Muscle layer of colon (tissue), 2 donors: ENCODE measurements around the gene OR5M10.
"Not testable (repeated sequence)": the region's sequence is repeated elsewhere in the genome, so short reads cannot be mapped to it uniquely, and the experiment has no call there.

Source experiments
- H3K27ac ChIP-seq: one replicate; pipeline ENCODE4 v1.7.0; 2013; ENCODE audit warnings: low read depth, mild to moderate bottlenecking, low read length, moderate library complexity
- H3K27me3 ChIP-seq, 2 donors: one replicate each; pipeline ENCODE4 v1.7.0; 2013; ENCODE audit warnings: low read length in 2 of 2, mild to moderate bottlenecking in 2 of 2; ENCODE audit not compliant: insufficient read depth in 2 of 2, control insufficient read depth in 1 of 2
- H3K36me3 ChIP-seq: one replicate; pipeline ENCODE4 v1.7.0; 2013; ENCODE audit warnings: mild to moderate bottlenecking, low read length; ENCODE audit not compliant: insufficient read depth
- H3K4me1 ChIP-seq: one replicate; pipeline ENCODE4 v1.7.0; 2013; ENCODE audit warnings: mild to moderate bottlenecking, low read length; ENCODE audit not compliant: insufficient read depth
- H3K4me3 ChIP-seq, 2 donors: one replicate each; pipeline ENCODE4 v1.7.0; 2013; ENCODE audit warnings: low read length in 2 of 2, low read depth in 1 of 2, mild to moderate bottlenecking in 1 of 2, moderate library complexity in 1 of 2
- H3K9ac ChIP-seq: one replicate; pipeline ENCODE4 v1.7.0; 2013; ENCODE audit warnings: low read length
- H3K9me3 ChIP-seq: one replicate; pipeline ENCODE4 v1.7.0; 2013; ENCODE audit warnings: mild to moderate bottlenecking, low read length
- donor health status: abdominal sarcoma.
- donor health status: Adenocarcinoma of cecum.

Gene OR5M10

GRCh38 chr11:56577621-56578020 is at the start of gene OR5M10:
TSS of gene OR5M10 (minus strand) at chr11:56577721. CDS start at chr11:56577721, 0 bp downstream.
- no peak within 1 kb of the TSS for H3K9ac ChIP-seq
- no peak within 1 kb of the TSS for H3K27ac ChIP-seq
- no peaks in the 10 kb centered on the region for H3K9me3 ChIP-seq
- no peaks in the 10 kb centered on the region for H3K4me1 ChIP-seq
- no peaks in the 10 kb centered on the region for H3K36me3 ChIP-seq
- no peak within 1 kb of the TSS for H3K4me3 ChIP-seq
- no peaks in the 10 kb centered on the region for H3K27me3 ChIP-seq

GRCh38 chr11:56625946-56626345 is 48.4 kb upstream of the OR5M10 start:
- H3K27ac ChIP-seq, result no peak overlapping the region
- H3K36me3 ChIP-seq, result no peaks in the 10 kb centered on the region
- no peak overlapping the region for H3K4me3 ChIP-seq
- H3K9me3 ChIP-seq, result no peaks in the 10 kb centered on the region
- no peak overlapping the region for H3K9ac ChIP-seq
- no peaks in the 10 kb centered on the region for H3K27me3 ChIP-seq
- no peaks in the 10 kb centered on the region for H3K4me1 ChIP-seq

GRCh38 chr11:56624661-56625110 is 47.2 kb upstream of the OR5M10 start:
- no peak overlapping the region for H3K9ac ChIP-seq
- no peaks in the 10 kb centered on the region for H3K4me1 ChIP-seq
- H3K9me3 ChIP-seq, result no peaks in the 10 kb centered on the region
- H3K27me3 ChIP-seq, result no peaks in the 10 kb centered on the region
- H3K4me3 ChIP-seq, result no peak overlapping the region
- H3K27ac ChIP-seq, result no peak overlapping the region
- no peaks in the 10 kb centered on the region for H3K36me3 ChIP-seq

- no peaks in the 10 kb centered on the region for H3K9me3 ChIP-seq
- no peaks in the 10 kb centered on the region for H3K4me1 ChIP-seq
- H3K36me3 ChIP-seq, result no peaks in the 10 kb centered on the region
- no peak overlapping the region for H3K9ac ChIP-seq
- no peaks in the 10 kb centered on the region for H3K27me3 ChIP-seq
- no peak overlapping the region for H3K4me3 ChIP-seq
- no peak overlapping the region for H3K27ac ChIP-seq
Observed at GRCh38 chr11:56611174-56611573, 33.7 kb upstream of the OR5M10 start.

GRCh38 chr11:56592088-56592717 is 14.7 kb upstream of the OR5M10 start:
- H3K36me3 ChIP-seq, H3K4me1 ChIP-seq, H3K27me3 ChIP-seq, H3K27ac ChIP-seq, H3K9me3 ChIP-seq, H3K4me3 ChIP-seq, H3K9ac ChIP-seq: not testable (repeated sequence)

- no peak overlapping the region for H3K27ac ChIP-seq
- H3K9me3 ChIP-seq, result no peaks in the 10 kb centered on the region
- H3K36me3 ChIP-seq, result no peaks in the 10 kb centered on the region
- no peaks in the 10 kb centered on the region for H3K4me1 ChIP-seq
- H3K4me3 ChIP-seq, result no peak overlapping the region
- no peak overlapping the region for H3K9ac ChIP-seq
- no peaks in the 10 kb centered on the region for H3K27me3 ChIP-seq
Observed at GRCh38 chr11:56558574-56558973, 18.9 kb downstream of the OR5M10 start.

GRCh38 chr11:56554691-56555090 is 22.8 kb downstream of the OR5M10 start:
- H3K4me1 ChIP-seq, H3K27me3 ChIP-seq, H3K9me3 ChIP-seq, H3K36me3 ChIP-seq, H3K9ac ChIP-seq, H3K27ac ChIP-seq, H3K4me3 ChIP-seq: not testable (repeated sequence)

- no peak overlapping the region for H3K27ac ChIP-seq
- no peaks in the 10 kb centered on the region for H3K4me1 ChIP-seq
- no peak overlapping the region for H3K4me3 ChIP-seq
- H3K36me3 ChIP-seq, result no peaks in the 10 kb centered on the region
- H3K27me3 ChIP-seq, result no peaks in the 10 kb centered on the region
- H3K9me3 ChIP-seq, result no peaks in the 10 kb centered on the region
- H3K9ac ChIP-seq, result no peak overlapping the region
Observed at GRCh38 chr11:56545531-56545930, 32.0 kb downstream of the OR5M10 start.

- no peaks in the 10 kb centered on the region for H3K36me3 ChIP-seq
- H3K27ac ChIP-seq, result no peak overlapping the region
- H3K9me3 ChIP-seq, result no peaks in the 10 kb centered on the region
- H3K4me3 ChIP-seq, result no peak overlapping the region
- H3K4me1 ChIP-seq, result no peaks in the 10 kb centered on the region
- H3K27me3 ChIP-seq, result no peaks in the 10 kb centered on the region
- no peak overlapping the region for H3K9ac ChIP-seq
Observed at GRCh38 chr11:56543739-56544138, 33.8 kb downstream of the OR5M10 start.

GRCh38 chr11:56543157-56543556 is 34.4 kb downstream of the OR5M10 start, which contains the start of gene OR5M11:
TSS of gene OR5M11 (minus strand) at chr11:56543257. CDS start at chr11:56543257, 0 bp downstream.
- H3K36me3 ChIP-seq, result no peaks in the 10 kb centered on the region
- no peak within 1 kb of the TSS for H3K9ac ChIP-seq
- no peaks in the 10 kb centered on the region for H3K27me3 ChIP-seq
- H3K4me1 ChIP-seq, result no peaks in the 10 kb centered on the region
- no peak within 1 kb of the TSS for H3K4me3 ChIP-seq
- no peaks in the 10 kb centered on the region for H3K9me3 ChIP-seq
- no peak within 1 kb of the TSS for H3K27ac ChIP-seq

GRCh38 chr11:56533054-56533740 is 44.3 kb downstream of the OR5M10 start:
- H3K4me3 ChIP-seq, result no peak overlapping the region
- H3K4me1 ChIP-seq, result no peaks in the 10 kb centered on the region
- H3K9me3 ChIP-seq, result no peaks in the 10 kb centered on the region
- H3K36me3 ChIP-seq, result no peaks in the 10 kb centered on the region
- H3K27me3 ChIP-seq, result no peaks in the 10 kb centered on the region
- H3K27ac ChIP-seq, result no peak overlapping the region
- H3K9ac ChIP-seq, result no peak overlapping the region

GRCh38 chr11:56531856-56532255 is 45.7 kb downstream of the OR5M10 start:
- Histone ChIP-seq H3K9ac (no peak overlapping the region), H3K36me3 (no peaks in the 10 kb centered on the region), H3K27me3 (no peaks in the 10 kb centered on the region), H3K27ac (no peak overlapping the region), H3K4me1 (no peaks in the 10 kb centered on the region), H3K9me3 (no peaks in the 10 kb centered on the region), H3K4me3 (no peak overlapping the region)
